H54 (cell line): ENCODE results near the gene GPR135.

Source experiments
- DNase-seq: peaks from one replicate; pipeline ENCODE4 v3.0.0; 2011; ENCODE audit warnings: low spot score, mixed read lengths; ENCODE audit not compliant: insufficient read length
- FAIRE-seq: peaks from 3 replicates; lab custom pipeline; 2011; peaks lifted over from hg19 to GRCh38; lab: Jason Lieb, UNC
- POLR2A ChIP-seq: IDR thresholded peaks from 2 replicates; pipeline ENCODE4 v1.6.1; 2011; ENCODE audit warnings: low read depth, mild to moderate bottlenecking, low read length

GPR135 gene

GRCh38 chr14:59465316-59466135 lies at the start of gene GPR135:
Gene GPR135, minus strand, starts transcription at chr14:59465380. Its CDS starts 154 bp downstream, at chr14:59465226.
- TF ChIP-seq POLR2A: no peak
- DNase-seq (no peak), FAIRE-seq (no peak)

GRCh38 chr14:59511916-59512575 lies 46.9 kb upstream of the GPR135 start:
- FAIRE-seq (no peak), DNase-seq (no peak)
- TF ChIP-seq POLR2A: no peak

GRCh38 chr14:59510966-59511365 lies 45.8 kb upstream of the GPR135 start:
- no peak for DNase-seq
- FAIRE-seq: no peak
- no peak for TF ChIP-seq POLR2A

- FAIRE-seq: no peak
- DNase-seq: no peak
- no peak for TF ChIP-seq POLR2A
These were observed 44.8 kb upstream of the GPR135 start for GRCh38 chr14:59510001-59510400.

GRCh38 chr14:59509101-59509500 lies 43.9 kb upstream of the GPR135 start:
- DNase-seq (no peak), FAIRE-seq (no peak)
- TF ChIP-seq POLR2A: no peak

- DNase-seq: no peak
- TF ChIP-seq POLR2A: no peak
- FAIRE-seq: no peak
These were observed 42.5 kb upstream of the GPR135 start for GRCh38 chr14:59507752-59508103.

GRCh38 chr14:59507063-59507751 lies 42.0 kb upstream of the GPR135 start:
- FAIRE-seq (peak; percentile 81), DNase-seq (peak; percentile 20)
- no peak for TF ChIP-seq POLR2A

- no peak for TF ChIP-seq POLR2A
- FAIRE-seq: no peak
- DNase-seq: no peak
These were observed 38.1 kb upstream of the GPR135 start for GRCh38 chr14:59503256-59503655.

- FAIRE-seq: no peak
- DNase-seq: no peak
- TF ChIP-seq POLR2A: no peak
These were observed 35.6 kb upstream of the GPR135 start for GRCh38 chr14:59500732-59501131.

GRCh38 chr14:59492384-59492783 lies 27.2 kb upstream of the GPR135 start:
- TF ChIP-seq POLR2A: no peak
- no peak for FAIRE-seq
- DNase-seq: no peak

GRCh38 chr14:59490756-59491155 lies 25.6 kb upstream of the GPR135 start:
- no peak for FAIRE-seq
- DNase-seq: no peak
- no peak for TF ChIP-seq POLR2A

GRCh38 chr14:59484639-59485175 lies 19.5 kb upstream of the GPR135 start:
- no peak for TF ChIP-seq POLR2A
- FAIRE-seq (no peak), DNase-seq (peak; percentile 9)

- peak; percentile 75 for DNase-seq
- peak; percentile 62 for TF ChIP-seq POLR2A
- no peak for FAIRE-seq
These were observed 18.8 kb upstream of the GPR135 start, which contains the start of the genes JKAMP and L3HYPDH for GRCh38 chr14:59483819-59484638. Gene JKAMP, plus strand, starts transcription at chr14:59484517. Its CDS starts 73 bp downstream, at chr14:59484590. Gene L3HYPDH, minus strand, starts transcription at chr14:59484408. Its CDS starts 92 bp downstream, at chr14:59484316.
